GM18526 (cell line): ENCODE results near the gene ATM.

Experiments used
- POLR2A ChIP-seq: IDR thresholded peaks from 3 replicates; pipeline ENCODE4 v1.6.1; 2011; ENCODE audit not compliant: insufficient read length; ENCODE audit errors: extremely low read depth

The ATM gene

GRCh38 chr11:108370315-108370714 lies 147.4 kb downstream of the ATM start:
- TF ChIP-seq POLR2A: no peak

DNA sequence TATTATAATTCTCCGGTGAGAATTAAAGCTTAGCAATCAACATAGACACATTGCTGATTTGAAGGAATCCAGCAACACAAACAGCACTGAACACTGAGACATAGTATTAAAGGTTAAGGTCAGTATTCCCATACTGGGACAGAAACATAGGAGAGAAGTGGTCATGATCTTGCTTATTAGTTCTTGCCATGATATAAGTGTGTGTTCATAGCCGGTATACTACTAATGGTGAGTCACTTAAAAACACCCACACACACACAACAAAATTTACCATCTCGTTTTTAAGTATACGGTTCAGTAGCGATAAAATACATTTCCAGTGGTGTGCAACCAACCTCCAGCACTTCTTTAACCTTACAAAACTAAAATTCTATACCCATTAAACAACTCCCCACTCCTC lies 148.1 kb downstream of the ATM start:
- TF ChIP-seq POLR2A: no peak

- no peak for TF ChIP-seq POLR2A
Measured at GRCh38 chr11:108388576-108388975, 165.7 kb downstream of the ATM start.

DNA sequence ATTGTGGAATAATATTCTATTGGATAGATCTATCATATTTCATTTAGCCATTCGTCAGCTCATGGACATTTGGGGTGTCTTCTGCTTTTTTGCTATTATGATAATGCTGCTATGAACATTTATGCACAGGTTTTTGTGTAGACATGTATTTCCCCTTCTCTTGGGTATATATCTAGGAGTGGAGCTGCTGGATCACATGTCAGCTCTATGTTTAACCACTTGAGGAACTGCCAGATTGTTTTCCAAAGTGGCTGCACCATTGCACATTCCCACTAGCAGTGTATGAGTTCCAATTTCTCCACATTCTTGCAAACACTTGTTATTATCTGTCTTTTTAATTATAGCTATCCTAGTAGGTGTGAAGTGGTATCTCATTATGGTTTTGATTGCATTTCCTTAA lies 169.5 kb downstream of the ATM start:
- no peak for TF ChIP-seq POLR2A

- no peak for TF ChIP-seq POLR2A
Measured at GRCh38 chr11:108393046-108393445, 170.2 kb downstream of the ATM start.

GRCh38 chr11:108394744-108395284 lies 171.9 kb downstream of the ATM start:
- no peak for TF ChIP-seq POLR2A

DNA sequence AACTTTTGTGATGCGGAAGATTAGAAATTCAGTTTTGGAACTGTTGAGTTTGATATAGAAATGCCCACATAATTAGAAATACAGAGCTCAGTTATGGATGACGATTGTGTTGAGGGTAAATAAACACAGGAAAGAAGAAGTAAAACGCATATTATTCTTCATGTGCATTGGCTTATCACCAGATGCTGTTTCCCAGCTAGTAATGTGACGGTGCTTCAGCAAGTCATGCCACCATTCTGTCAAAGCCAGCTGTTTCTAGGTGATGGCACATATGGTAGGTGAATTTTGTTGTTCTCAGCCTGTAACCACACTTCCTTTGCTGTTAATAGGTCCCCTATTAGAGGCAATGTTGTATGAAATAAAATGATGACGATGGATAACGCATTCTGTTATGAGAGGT lies 175.6 kb downstream of the ATM start:
- TF ChIP-seq POLR2A: no peak

- TF ChIP-seq POLR2A: no peak
Measured at GRCh38 chr11:108402241-108402640, 179.4 kb downstream of the ATM start.

DNA sequence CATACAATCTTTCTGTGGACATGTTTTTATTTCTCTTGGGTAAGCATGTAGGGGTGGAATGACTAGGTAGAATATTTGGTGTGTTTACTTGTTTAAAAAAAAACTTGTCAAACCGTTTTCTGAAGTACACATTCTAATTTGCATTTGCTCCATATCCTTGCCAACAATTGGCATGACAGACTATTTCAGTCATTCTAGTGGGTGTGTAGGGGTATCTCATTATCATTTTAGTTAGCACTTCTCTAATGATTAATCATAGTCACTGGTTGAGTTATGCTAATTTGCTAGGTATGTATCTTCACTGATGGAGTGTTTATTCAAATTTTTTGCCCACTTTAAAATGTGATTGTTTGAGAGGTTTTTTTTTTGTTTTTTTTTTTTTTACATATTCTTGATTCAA lies 180.2 kb downstream of the ATM start:
- TF ChIP-seq POLR2A: no peak

DNA sequence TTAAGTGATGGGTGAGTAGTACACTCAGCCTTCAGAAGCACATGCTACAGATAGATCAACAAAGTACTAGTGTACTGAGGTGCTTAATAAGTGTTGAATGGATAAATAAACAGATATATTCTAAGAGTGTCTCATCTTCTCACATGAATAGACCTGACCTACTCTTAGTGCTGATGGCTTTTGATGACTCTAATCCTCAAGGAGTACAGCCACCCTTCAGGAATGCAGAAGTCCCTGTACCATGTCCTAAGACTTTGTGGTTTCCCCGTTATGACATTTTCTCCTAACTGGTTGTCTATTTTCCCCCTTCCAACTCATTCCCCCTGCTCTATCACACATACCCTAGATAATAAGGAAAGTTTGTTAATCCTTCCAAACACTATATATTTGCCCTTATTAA lies 182.8 kb downstream of the ATM start:
- no peak for TF ChIP-seq POLR2A

- TF ChIP-seq POLR2A: no peak
Measured at GRCh38 chr11:108414958-108415357, 192.1 kb downstream of the ATM start.
